HepG2 (cell line): ENCODE results near the gene MAP1B. TPM values are rescaled to one million over a fixed set of nuclear protein-coding genes. Genes with fewer than 3 reads are reported as not detected.

Experiments
- ATAC-seq: fragments of 200-7000 bp; cut with Tn5 transposase; 3 replicates; pipeline ENCODE4 v1.9.1; 2020; ENCODE audit warnings: mild to moderate bottlenecking, moderate library complexity
- BruUV-seq: library from RNA; stranded (reverse); fragments of 400-500 nt; replicated peaks from 2 replicates; lab custom pipeline; 2021; lab: Mats Ljungman, UMichigan
- CTCF ChIA-PET: fragments of 300-600 bp; formaldehyde crosslinking; extraction: SDS; loops from one replicate; lab custom pipeline; 2021; ENCODE audit warnings: low total read pairs, inconsistent platforms, low intra/inter-chr PET ratio; lab: Yijun Ruan, JAX
- POLR2A ChIA-PET: fragments of 350-600 bp; sonication (Branson Sonifier 250); formaldehyde crosslinking; loops from one replicate; lab custom pipeline; 2020; ENCODE audit warnings: antibody characterized with exemption, inconsistent platforms; lab: Yijun Ruan, JAX
- DNase-seq: peaks from one replicate; pipeline ENCODE4 v3.0.0-alpha.2; 2015; ENCODE audit warnings: low spot score
- FAIRE-seq: peaks from 3 replicates; lab custom pipeline; 2011; peaks lifted over from hg19 to GRCh38; lab: Jason Lieb, UNC
- H2AFZ ChIP-seq: one replicate; pipeline ENCODE4 v1.6.1; 2011; ENCODE audit warnings: low read length, inconsistent platforms
- H3K27ac ChIP-seq: fragments of 300-600 bp; 3 replicates; pipeline ENCODE4 v1.8.0; 2011; ENCODE audit warnings: mixed run types, mild to moderate bottlenecking, mixed read lengths, low read length, inconsistent platforms; ENCODE audit not compliant: insufficient read depth; ENCODE audit errors: extremely low read length
- H3K27me3 ChIP-seq, 2 experiments: fragments of 200-600 bp in 1 of 2; 2 replicates in 1 of 2; 3 replicates in 1 of 2; pipeline versions ENCODE4 v1.6.0 to v1.8.0; 2011; ENCODE audit warnings: low read length in 2 of 2, mild to moderate bottlenecking in 2 of 2, moderate library complexity in 2 of 2, inconsistent platforms in 1 of 2; ENCODE audit not compliant: insufficient read depth in 2 of 2, control insufficient read depth in 1 of 2
- H3K36me3 ChIP-seq, 2 experiments: fragments of 200-600 bp in 1 of 2; replicated peaks in 1 of 2; 2 replicates in 1 of 2; 3 replicates in 1 of 2; pipeline versions ENCODE4 v1.5.1 to v1.8.0; 2011; ENCODE audit warnings: low read length in 2 of 2, inconsistent platforms in 1 of 2; ENCODE audit not compliant: insufficient read depth in 2 of 2, control insufficient read depth in 1 of 2
- H3K4me1 ChIP-seq: 2 replicates; pipeline ENCODE4 v1.5.1; 2012; ENCODE audit warnings: low read length, inconsistent platforms; ENCODE audit not compliant: insufficient read depth
- H3K4me2 ChIP-seq: 2 replicates; pipeline ENCODE4 v1.6.0; 2011; ENCODE audit warnings: low read depth, low read length, inconsistent platforms
- H3K4me3 ChIP-seq, 3 experiments: fragments of 200-600 bp in 1 of 3; sonication (generic), shearing (Covaris generic) in 1 of 3; replicated peaks in 1 of 3; 2 replicates each; pipeline ENCODE4 v1.5.1; 2011 to 2016; ENCODE audit warnings: low read length in 3 of 3, inconsistent platforms in 2 of 3, low read depth in 2 of 3, mild to moderate bottlenecking in 2 of 3, control low read depth in 1 of 3, mixed read lengths in 1 of 3; ENCODE audit not compliant: insufficient read depth in 1 of 3
- H3K79me2 ChIP-seq: one replicate; pipeline ENCODE4 v1.6.1; 2011; ENCODE audit warnings: low read length, inconsistent platforms; ENCODE audit not compliant: insufficient read depth
- H3K9ac ChIP-seq: 2 replicates; pipeline ENCODE4 v1.6.0; 2011; ENCODE audit warnings: mild to moderate bottlenecking, low read depth, low read length, inconsistent platforms; ENCODE audit not compliant: insufficient read depth
- H3K9me3 ChIP-seq: 2 replicates; pipeline ENCODE4 v1.5.1; 2012; ENCODE audit warnings: mild to moderate bottlenecking, low read length
- H4K20me1 ChIP-seq: 2 replicates; pipeline ENCODE4 v1.6.0; 2011; ENCODE audit warnings: inconsistent platforms, mild to moderate bottlenecking, low read length, moderate library complexity; ENCODE audit not compliant: insufficient read depth
- BRD4 ChIP-seq: sonication (generic); formaldehyde crosslinking; IDR thresholded peaks from 2 replicates; pipeline ENCODE4 v1.4.0; 2020; ENCODE audit warnings: missing genetic modification reagents
- KDM1A ChIP-seq: IDR thresholded peaks from 2 replicates; pipeline ENCODE4 v1.6.1; 2016; ENCODE audit warnings: missing compliant biosample characterization
- KLF12 ChIP-seq: sonication (generic); formaldehyde crosslinking; IDR thresholded peaks from 2 replicates; pipeline ENCODE4 v1.4.0; 2020; ENCODE audit warnings: missing genetic modification reagents, borderline replicate concordance
- ZNF232 ChIP-seq: sonication (generic); formaldehyde crosslinking; IDR thresholded peaks from 2 replicates; pipeline ENCODE4 v1.4.0; 2020; ENCODE audit warnings: missing genetic modification reagents, borderline replicate concordance
- WGBS: methylation state at CpG from one replicate; pipeline ENCODE4 v1.1.6; 2017; ENCODE audit warnings: low lambda C conversion rate; 5-methylcytosine and 5-hydroxymethylcytosine counted together
- in situ Hi-C: cut with HindIII; loops from 2 replicates; pipeline ENCODE4 v1.10.0; 2017; ENCODE audit warnings: low pct_unique_long_range_greater_than_20kb; ENCODE audit not compliant: extremely low pct_ligation_motif_present
- intact Hi-C: fragments of 100-400 bp; cut with micrococcal nuclease; formaldehyde crosslinking; loops from one replicate; pipeline ENCODE4 v1.10.0; 2022; ENCODE audit not compliant: unreplicated experiment
- polyA plus RNA-seq, 8 experiments: library from polyadenylated mRNA; depleted of rRNA in 3 of 8; stranded (reverse) in 7 of 8; unstranded in 1 of 8; fragments of >200 nt; fragmentation: Illumina TruSeq in 4 of 8; extraction: Trizol in 4 of 8; gene quantifications; 2 replicates each; pipeline versions ENCODE4 v1.2.1 to v1.2.3, GENCODE V29; 2011 to 2016; ENCODE audit warnings: low read depth in 4 of 8, missing spikeins in 1 of 8, mixed read lengths in 1 of 8; ENCODE audit not compliant: insufficient read depth in 1 of 8
- total RNA-seq, 5 experiments: library from RNA; depleted of rRNA; stranded (reverse); fragments of >200 nt; fragmentation: Illumina TruSeq; extraction: Trizol; gene quantifications; 2 replicates each; pipeline ENCODE4 v1.2.3, GENCODE V29; 2016; ENCODE audit warnings: low read depth in 1 of 5
- TF ChIP-seq, protein P1 (sequence below): sonication (generic); formaldehyde crosslinking; IDR thresholded peaks from 2 replicates; pipeline ENCODE4 v1.4.0; 2020; ENCODE audit warnings: mild to moderate bottlenecking, missing genetic modification reagents

MAP1B gene
- total and polyA plus RNA-seq, 2 of the 13 experiments (the other 11 are each of a cell fraction or from before 2014, with no cell fraction given) = 3.3 to 6.2 TPM

DNA sequence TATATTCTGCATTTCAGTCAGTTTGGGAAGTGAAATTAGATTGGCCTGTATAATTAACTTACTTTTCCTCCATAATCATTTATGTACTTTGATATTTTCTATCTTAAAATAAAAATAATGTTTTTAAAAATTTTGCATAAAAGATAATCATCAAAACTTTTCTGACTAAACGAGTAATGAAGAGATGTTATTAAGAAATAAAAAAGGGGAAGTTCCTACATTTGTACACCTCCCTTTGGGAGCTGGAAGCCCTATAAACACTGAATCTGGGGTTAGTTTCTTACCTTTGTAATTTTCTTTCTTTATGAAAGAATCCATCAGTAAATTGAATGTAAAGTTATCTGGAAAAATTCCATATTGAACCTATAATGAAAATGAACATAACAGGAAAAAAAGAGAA is 126.6 kb downstream of the MAP1B start:
- no peaks in the 10 kb centered on the region for H3K27me3 ChIP-seq
- no peak overlapping the region for H3K4me2 ChIP-seq
- H2AFZ ChIP-seq = no peak overlapping the region
- ChIA-PET POLR2A (no interaction called here), CTCF (no interaction called here)
- TF ChIP-seq ZNF232 (no peak), BRD4 (no peak), KDM1A (no peak), KLF12 (CRISPR knock-in tag) (no peak)
- TF ChIP-seq, protein P1, sequence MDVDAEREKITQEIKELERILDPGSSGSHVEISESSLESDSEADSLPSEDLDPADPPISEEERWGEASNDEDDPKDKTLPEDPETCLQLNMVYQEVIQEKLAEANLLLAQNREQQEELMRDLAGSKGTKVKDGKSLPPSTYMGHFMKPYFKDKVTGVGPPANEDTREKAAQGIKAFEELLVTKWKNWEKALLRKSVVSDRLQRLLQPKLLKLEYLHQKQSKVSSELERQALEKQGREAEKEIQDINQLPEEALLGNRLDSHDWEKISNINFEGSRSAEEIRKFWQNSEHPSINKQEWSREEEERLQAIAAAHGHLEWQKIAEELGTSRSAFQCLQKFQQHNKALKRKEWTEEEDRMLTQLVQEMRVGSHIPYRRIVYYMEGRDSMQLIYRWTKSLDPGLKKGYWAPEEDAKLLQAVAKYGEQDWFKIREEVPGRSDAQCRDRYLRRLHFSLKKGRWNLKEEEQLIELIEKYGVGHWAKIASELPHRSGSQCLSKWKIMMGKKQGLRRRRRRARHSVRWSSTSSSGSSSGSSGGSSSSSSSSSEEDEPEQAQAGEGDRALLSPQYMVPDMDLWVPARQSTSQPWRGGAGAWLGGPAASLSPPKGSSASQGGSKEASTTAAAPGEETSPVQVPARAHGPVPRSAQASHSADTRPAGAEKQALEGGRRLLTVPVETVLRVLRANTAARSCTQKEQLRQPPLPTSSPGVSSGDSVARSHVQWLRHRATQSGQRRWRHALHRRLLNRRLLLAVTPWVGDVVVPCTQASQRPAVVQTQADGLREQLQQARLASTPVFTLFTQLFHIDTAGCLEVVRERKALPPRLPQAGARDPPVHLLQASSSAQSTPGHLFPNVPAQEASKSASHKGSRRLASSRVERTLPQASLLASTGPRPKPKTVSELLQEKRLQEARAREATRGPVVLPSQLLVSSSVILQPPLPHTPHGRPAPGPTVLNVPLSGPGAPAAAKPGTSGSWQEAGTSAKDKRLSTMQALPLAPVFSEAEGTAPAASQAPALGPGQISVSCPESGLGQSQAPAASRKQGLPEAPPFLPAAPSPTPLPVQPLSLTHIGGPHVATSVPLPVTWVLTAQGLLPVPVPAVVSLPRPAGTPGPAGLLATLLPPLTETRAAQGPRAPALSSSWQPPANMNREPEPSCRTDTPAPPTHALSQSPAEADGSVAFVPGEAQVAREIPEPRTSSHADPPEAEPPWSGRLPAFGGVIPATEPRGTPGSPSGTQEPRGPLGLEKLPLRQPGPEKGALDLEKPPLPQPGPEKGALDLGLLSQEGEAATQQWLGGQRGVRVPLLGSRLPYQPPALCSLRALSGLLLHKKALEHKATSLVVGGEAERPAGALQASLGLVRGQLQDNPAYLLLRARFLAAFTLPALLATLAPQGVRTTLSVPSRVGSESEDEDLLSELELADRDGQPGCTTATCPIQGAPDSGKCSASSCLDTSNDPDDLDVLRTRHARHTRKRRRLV (CRISPR knock-in tag) = no peak
- ATAC-seq = no peak
- no peak overlapping the region for H3K4me3 ChIP-seq
- FAIRE-seq = no peak
- H3K9ac ChIP-seq = no peak overlapping the region
- intact Hi-C loops = no loop called here
- no peaks in the 10 kb centered on the region for H3K9me3 ChIP-seq
- no peaks in the 10 kb centered on the region for H3K79me2 ChIP-seq
- peaks cover 13 to 49% of the 10 kb centered on the region in 2 experiments for H3K36me3 ChIP-seq
- in situ Hi-C loops = no loop called here
- H4K20me1 ChIP-seq = no peaks in the 10 kb centered on the region
- no peaks in the 10 kb centered on the region for H3K4me1 ChIP-seq
- whole genome bisulfite sequencing = 96% methylated on average over 1 of the region's 1 CpG
- no peak overlapping the region for H3K27ac ChIP-seq
- no peak for DNase-seq
- no TSS peak for BruUV-seq
